Measurements from ENCODE around the gene UGT1A8.
"Not testable (repeated sequence)": the region's sequence is repeated elsewhere in the genome, so short reads cannot be mapped to it uniquely, and the experiment has no call there.

The UGT1A8 gene

GRCh38 chr2:233718552-233718951 is 101.1 kb downstream of the UGT1A8 start, which contains the start of gene UGT1A4:
UGT1A4 (plus strand) TSS chr2:233718736; CDS start chr2:233718821, 85 bp downstream.
- H3K9me3 ChIP-seq (replicated peaks in 1 of 11): peaks cover 0 to 5% (median 0%) of the 10 kb centered on the region in 11 experiments; a peak in 1 of 22 replicates
- H3K9ac ChIP-seq: no peak within 1 kb of the TSS
- H3K4me1 ChIP-seq: no peaks in the 10 kb centered on the region
- H3K36me3 ChIP-seq: no peaks in the 10 kb centered on the region
- no peaks in the 10 kb centered on the region for H4K20me1 ChIP-seq
- no peak within 1 kb of the TSS for H3K4me3 ChIP-seq
- H3K4me2 ChIP-seq: no peak within 1 kb of the TSS
- no peak within 1 kb of the TSS for H3K27ac ChIP-seq
- H3K27me3 ChIP-seq: no peaks in the 10 kb centered on the region
- TF ChIP-seq Cebpa-rat (IDR thresholded peaks at IDR 0.05): no peak

GRCh38 chr2:233728723-233729301 is 111.4 kb downstream of the UGT1A8 start, which contains the start of gene UGT1A3:
UGT1A3 (plus strand) TSS chr2:233729042; CDS start chr2:233729127, 85 bp downstream.
- no peaks in the 10 kb centered on the region for H4K20me1 ChIP-seq
- H3K4me3 ChIP-seq: no peak within 1 kb of the TSS
- H3K9ac ChIP-seq: no peak within 1 kb of the TSS
- peaks cover 0 to 4% (median 0%) of the 10 kb centered on the region in 11 experiments; a peak in 2 of 22 replicates for H3K9me3 ChIP-seq (replicated peaks in 1 of 11)
- H3K27ac ChIP-seq: no peak within 1 kb of the TSS
- H3K27me3 ChIP-seq: no peaks in the 10 kb centered on the region
- no peak within 1 kb of the TSS for H3K4me2 ChIP-seq
- TF ChIP-seq Cebpa-rat (IDR thresholded peaks at IDR 0.05): no peak
- H3K4me1 ChIP-seq: no peaks in the 10 kb centered on the region
- no peaks in the 10 kb centered on the region for H3K36me3 ChIP-seq

GRCh38 chr2:233736868-233737653 is 119.6 kb downstream of the UGT1A8 start:
- H3K27ac ChIP-seq: not testable (repeated sequence)

GRCh38 chr2:233740870-233741269 is 123.4 kb downstream of the UGT1A8 start:
- no peak overlapping the region for H3K4me3 ChIP-seq
- no peaks in the 10 kb centered on the region for H4K20me1 ChIP-seq
- no peaks in the 10 kb centered on the region for H3K27me3 ChIP-seq
- no peak overlapping the region for H3K9ac ChIP-seq
- H3K27ac ChIP-seq: no peak overlapping the region
- no peak for TF ChIP-seq Cebpa-rat (IDR thresholded peaks at IDR 0.05)
- H3K36me3 ChIP-seq: no peaks in the 10 kb centered on the region
- no peaks in the 10 kb centered on the region for H3K4me1 ChIP-seq
- H3K4me2 ChIP-seq: no peak overlapping the region
- peaks cover 0 to 14% (median 5%) of the 10 kb centered on the region in 11 experiments; a peak in 7 of 22 replicates for H3K9me3 ChIP-seq (replicated peaks in 1 of 11)

More at GRCh38 chr2:233736868-233737653, 119.6 kb downstream of the UGT1A8 start:
- not testable (repeated sequence) for H3K4me2 ChIP-seq, H3K4me1 ChIP-seq, H3K9ac ChIP-seq, H3K36me3 ChIP-seq, H3K27me3 ChIP-seq, H3K4me3 ChIP-seq, H4K20me1 ChIP-seq
- H3K9me3 ChIP-seq (replicated peaks in 1 of 11): peaks cover 0 to 14% (median 0%) of the 10 kb centered on the region in 11 experiments; a peak in 5 of 22 replicates

- no peaks in the 10 kb centered on the region for H3K4me1 ChIP-seq
- H4K20me1 ChIP-seq: no peaks in the 10 kb centered on the region
- H3K27ac ChIP-seq: no peak overlapping the region
- no peak overlapping the region for H3K4me3 ChIP-seq
- H3K27me3 ChIP-seq: no peaks in the 10 kb centered on the region
- no peak overlapping the region for H3K9ac ChIP-seq
- no peak for TF ChIP-seq Cebpa-rat (IDR thresholded peaks at IDR 0.05)
- H3K9me3 ChIP-seq (replicated peaks in 1 of 11): peaks cover 0 to 9% (median 0%) of the 10 kb centered on the region in 11 experiments; a peak in 5 of 22 replicates
- H3K36me3 ChIP-seq: no peaks in the 10 kb centered on the region
- H3K4me2 ChIP-seq: no peak overlapping the region
Observed at GRCh38 chr2:233743464-233744259, 126.2 kb downstream of the UGT1A8 start.

- H3K27ac ChIP-seq: no peak overlapping the region
- TF ChIP-seq Cebpa-rat (IDR thresholded peaks at IDR 0.05): no peak
- no peaks in the 10 kb centered on the region for H3K4me1 ChIP-seq
- H3K27me3 ChIP-seq: no peaks in the 10 kb centered on the region
- H3K4me2 ChIP-seq: no peak overlapping the region
- H3K9me3 ChIP-seq (replicated peaks in 1 of 11): peaks cover 2 to 16% (median 10%) of the 10 kb centered on the region in 11 experiments; a peak in 21 of 22 replicates
- H3K9ac ChIP-seq: no peak overlapping the region
- H4K20me1 ChIP-seq: no peaks in the 10 kb centered on the region
- H3K36me3 ChIP-seq: no peaks in the 10 kb centered on the region
- no peak overlapping the region for H3K4me3 ChIP-seq
Observed at GRCh38 chr2:233745073-233745755, 127.8 kb downstream of the UGT1A8 start.

GRCh38 chr2:233745838-233746237 is 128.4 kb downstream of the UGT1A8 start:
- not testable (repeated sequence) for H3K36me3 ChIP-seq, H3K9ac ChIP-seq, H3K27ac ChIP-seq, H3K4me1 ChIP-seq, H3K4me2 ChIP-seq, H4K20me1 ChIP-seq, H3K27me3 ChIP-seq, H3K4me3 ChIP-seq
- H3K9me3 ChIP-seq (replicated peaks in 1 of 11): peaks cover 8 to 22% (median 16%) of the 10 kb centered on the region in 11 experiments

- Histone ChIP-seq H3K9me3 (replicated peaks in 1 of 11) (peaks cover 16 to 31% (median 24%) of the 10 kb centered on the region in 11 experiments), H3K9ac (no peak overlapping the region), H3K4me2 (no peak overlapping the region), H3K27me3 (no peaks in the 10 kb centered on the region), H3K36me3 (0 out of 22 replicates have a peak, but pooled peaks cover 0 to 4% (median 0%) of the 10 kb centered on the region in 11 experiments), H3K4me1 (no peaks in the 10 kb centered on the region), H4K20me1 (no peaks in the 10 kb centered on the region), H3K4me3 (no peak overlapping the region), H3K27ac (no peak overlapping the region)
- TF ChIP-seq Cebpa-rat (IDR thresholded peaks at IDR 0.05): no peak
Observed at GRCh38 chr2:233746475-233747282, 129.2 kb downstream of the UGT1A8 start.
